HG03378 (cell line): ENCODE data around the gene NUDT5.

Experiments used
- ATAC-seq: cut with Tn5 transposase; IDR thresholded peaks from one replicate; pipeline ENCODE4 v1.9.1; 2021; ENCODE audit warnings: mild to moderate bottlenecking, moderate library complexity; ENCODE audit not compliant: unreplicated experiment

The NUDT5 gene

GRCh38 chr10:12165999-12166775 is 29.5 kb downstream of the NUDT5 start:
- ATAC-seq = no peak

- no peak for ATAC-seq
Observed at GRCh38 chr10:12165036-12165435, 30.7 kb downstream of the NUDT5 start.

GRCh38 chr10:12164085-12164484 is 31.6 kb downstream of the NUDT5 start:
- ATAC-seq = no peak

- ATAC-seq = no peak
Observed at GRCh38 chr10:12162927-12163326, 32.8 kb downstream of the NUDT5 start.

- no peak for ATAC-seq
Observed at GRCh38 chr10:12160664-12161063, 35.0 kb downstream of the NUDT5 start.

GRCh38 chr10:12158111-12158510 is 37.6 kb downstream of the NUDT5 start:
- ATAC-seq = no peak

- no peak for ATAC-seq
Observed at GRCh38 chr10:12156367-12157123, 39.1 kb downstream of the NUDT5 start.

- ATAC-seq = no peak
Observed at GRCh38 chr10:12154516-12154915, 41.2 kb downstream of the NUDT5 start.

- ATAC-seq = no peak
Observed at GRCh38 chr10:12150163-12150562, 45.5 kb downstream of the NUDT5 start.

GRCh38 chr10:12144538-12144937 is 51.2 kb downstream of the NUDT5 start:
- no peak for ATAC-seq

GRCh38 chr10:12140038-12140437 is 55.7 kb downstream of the NUDT5 start:
- no peak for ATAC-seq

- no peak for ATAC-seq
Observed at GRCh38 chr10:12135631-12136030, 60.1 kb downstream of the NUDT5 start.

GRCh38 chr10:12130237-12130872 is 65.3 kb downstream of the NUDT5 start:
- peak; percentile 57 for ATAC-seq

GRCh38 chr10:12129222-12130111 is 66.2 kb downstream of the NUDT5 start, which contains the start of gene SEC61A2:
Gene SEC61A2, plus strand, starts transcription at chr10:12129677. Its CDS starts 111 bp downstream, at chr10:12129788.
- ATAC-seq = peak; percentile 63

GRCh38 chr10:12121673-12122072 is 74.0 kb downstream of the NUDT5 start:
- ATAC-seq = no peak
